Right lobe of liver (tissue), 6 donors: ENCODE measurements around the gene ERICH3. TPM values are rescaled to one million over a fixed set of nuclear protein-coding genes. Genes with fewer than 3 reads are reported as not detected.

ENCODE experiments used
- ATAC-seq, 4 donors: fragments of 200-7000 bp; cut with Tn5 transposase; one replicate each; pipeline ENCODE4 v1.9.1; 2020; ENCODE audit warnings: mild to moderate bottlenecking in 4 of 4, moderate library complexity in 4 of 4
- DNase-seq, 3 donors: peaks; one replicate each; pipeline ENCODE4 v3.0.0-alpha.2; 2020
- H3K27ac ChIP-seq, 3 donors: fragments of 200-600 bp; one replicate each; pipeline ENCODE4 v1.8.0; 2022
- H3K27me3 ChIP-seq, 2 donors: fragments of 200-600 bp; one replicate each; pipeline ENCODE4 v1.8.0; 2022
- H3K36me3 ChIP-seq, 4 donors: fragments of 200-600 bp; sonication (generic) in 1 of 4; one replicate each; pipeline versions ENCODE4 v1.5.1 to v1.8.0; 2017 to 2022; ENCODE audit warnings: control low read depth in 1 of 4
- H3K4me1 ChIP-seq, 4 donors: fragments of 200-600 bp; sonication (generic) in 1 of 4; one replicate each; pipeline versions ENCODE4 v1.5.1 to v1.8.0; 2017 to 2022; ENCODE audit warnings: control low read depth in 1 of 4
- H3K4me3 ChIP-seq, 3 donors: fragments of 200-600 bp; one replicate each; pipeline ENCODE4 v1.8.0; 2022
- H3K9me3 ChIP-seq, 4 donors: fragments of 200-600 bp; sonication (generic) in 1 of 4; one replicate each; pipeline versions ENCODE4 v1.5.1 to v1.8.0; 2017 to 2022; ENCODE audit warnings: control low read depth in 1 of 4
- POLR2A ChIP-seq: fragments of 450-650 bp; IDR thresholded peaks from one replicate; pipeline ENCODE4 v1.6.1; 2017; ENCODE audit warnings: antibody characterized with exemption, mild to moderate bottlenecking
- WGBS: methylation state at CpG from one replicate; pipeline ENCODE4 v1.1.6; 2018; ENCODE audit warnings: low coverage, low lambda C conversion rate; ENCODE audit not compliant: insufficient coverage; ENCODE audit errors: missing lambda C conversion rate; 5-methylcytosine and 5-hydroxymethylcytosine counted together
- intact Hi-C, 2 donors: fragments of 100-400 bp; cut with DNase I; formaldehyde crosslinking; loops; one replicate each; pipeline versions ENCODE4 v1.11.2 to v1.14.1; 2022
- total RNA-seq, 6 experiments: library from RNA; depleted of rRNA in 2 of 6; stranded (reverse); fragments of >200 nt in 2 of 6; fragmentation: NEBNext Ultra II Directional in 3 of 6; extraction: Animal tissue kit (Norgen Biotek cat#: 25700) in 3 of 6; gene quantifications; one replicate each; pipeline versions ENCODE4 v1.1.0 to v1.2.4, GENCODE V29; 2016 to 2023
- TF ChIP-seq, protein P1 (sequence below), 4 donors: fragments of 200-600 bp in 3 of 4; fragments of 450-650 bp in 1 of 4; IDR thresholded peaks; one replicate each; pipeline versions ENCODE4 v1.5.1 to v1.8.0; 2016 to 2022; ENCODE audit warnings: antibody characterized with exemption in 4 of 4, mild to moderate bottlenecking in 2 of 4
- donor health status: DM: no; HTN: yes; CAD: no.
- donor health status: DM: no; HTN: no; CAD: no.
- donor health status: DM: no; HTN: no; CAD: no.
- donor health status: DM: no; HTN: yes; CAD: no.
- donor health status: DM: no; HTN: yes; CAD: no.

The ERICH3 gene
- total RNA-seq, 6 experiments from 2014 or later: 0.06 to 0.51 (median 0.14) TPM; not detected in 2

DNA sequence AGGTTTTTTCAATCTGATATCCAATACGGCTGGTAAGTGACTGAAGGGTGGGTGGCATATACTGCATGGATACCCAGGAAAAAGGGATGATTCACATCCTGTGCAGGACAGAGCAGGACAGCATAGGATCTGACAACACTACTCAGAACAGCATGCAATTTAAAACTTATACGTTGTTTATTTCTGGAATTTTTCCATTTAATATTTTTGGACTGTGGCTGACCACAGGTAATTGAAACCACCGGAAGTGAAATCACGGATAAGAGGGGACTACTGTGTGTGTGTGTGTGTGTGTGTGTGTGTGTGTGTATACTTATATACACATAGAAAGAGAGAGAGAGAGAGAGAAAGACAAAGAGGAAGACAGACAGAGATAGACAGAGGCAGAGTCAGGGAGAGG, 23.0 kb downstream of the ERICH3 start:
- H3K27ac ChIP-seq: no peak overlapping the region

DNA sequence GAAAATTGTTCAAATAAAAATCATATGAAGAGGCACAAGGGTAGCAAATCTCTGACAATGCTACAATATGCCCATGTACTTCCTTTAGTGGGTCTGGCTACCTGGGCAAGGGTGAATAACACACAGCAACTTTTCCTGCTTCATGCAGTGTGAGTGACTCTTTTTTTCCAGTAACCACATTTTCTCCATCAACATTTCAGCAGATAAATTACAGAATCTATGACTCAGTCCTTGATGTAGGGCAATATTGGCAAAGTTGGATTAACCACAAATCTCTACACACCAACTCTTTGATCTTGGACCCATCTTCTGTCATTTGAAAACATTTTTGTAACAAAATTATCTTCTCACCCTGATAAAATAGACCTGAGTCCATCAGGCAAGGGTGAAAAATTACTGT, 31.7 kb downstream of the ERICH3 start:
- intact Hi-C loops: no loop called here
- DNase-seq (no peak), ATAC-seq (no peak)
- Histone ChIP-seq H3K27me3 (no peaks in the 10 kb centered on the region), H3K4me1 (no peaks in the 10 kb centered on the region), H3K27ac (no peak overlapping the region), H3K9me3 (no peaks in the 10 kb centered on the region), H3K4me3 (no peak overlapping the region), H3K36me3 (no peaks in the 10 kb centered on the region)
- no peak for TF ChIP-seq POLR2A
- TF ChIP-seq, protein P1, sequence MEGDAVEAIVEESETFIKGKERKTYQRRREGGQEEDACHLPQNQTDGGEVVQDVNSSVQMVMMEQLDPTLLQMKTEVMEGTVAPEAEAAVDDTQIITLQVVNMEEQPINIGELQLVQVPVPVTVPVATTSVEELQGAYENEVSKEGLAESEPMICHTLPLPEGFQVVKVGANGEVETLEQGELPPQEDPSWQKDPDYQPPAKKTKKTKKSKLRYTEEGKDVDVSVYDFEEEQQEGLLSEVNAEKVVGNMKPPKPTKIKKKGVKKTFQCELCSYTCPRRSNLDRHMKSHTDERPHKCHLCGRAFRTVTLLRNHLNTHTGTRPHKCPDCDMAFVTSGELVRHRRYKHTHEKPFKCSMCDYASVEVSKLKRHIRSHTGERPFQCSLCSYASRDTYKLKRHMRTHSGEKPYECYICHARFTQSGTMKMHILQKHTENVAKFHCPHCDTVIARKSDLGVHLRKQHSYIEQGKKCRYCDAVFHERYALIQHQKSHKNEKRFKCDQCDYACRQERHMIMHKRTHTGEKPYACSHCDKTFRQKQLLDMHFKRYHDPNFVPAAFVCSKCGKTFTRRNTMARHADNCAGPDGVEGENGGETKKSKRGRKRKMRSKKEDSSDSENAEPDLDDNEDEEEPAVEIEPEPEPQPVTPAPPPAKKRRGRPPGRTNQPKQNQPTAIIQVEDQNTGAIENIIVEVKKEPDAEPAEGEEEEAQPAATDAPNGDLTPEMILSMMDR (IDR thresholded peaks at IDR 0.05): no peak

More for the DNA sequence above, 23.0 kb downstream of the ERICH3 start:
- Histone ChIP-seq H3K9me3 (no peaks in the 10 kb centered on the region), H3K4me1 (no peaks in the 10 kb centered on the region), H3K27me3 (no peaks in the 10 kb centered on the region), H3K4me3 (no peak overlapping the region), H3K36me3 (no peaks in the 10 kb centered on the region)
- no peak for TF ChIP-seq POLR2A
- TF ChIP-seq, protein P1 (IDR thresholded peaks at IDR 0.05): no peak
- ATAC-seq (no peak), DNase-seq (no peak)
- WGBS: 65% methylated on average over 4 of the region's 4 CpGs
- intact Hi-C loops: no loop called here

DNA sequence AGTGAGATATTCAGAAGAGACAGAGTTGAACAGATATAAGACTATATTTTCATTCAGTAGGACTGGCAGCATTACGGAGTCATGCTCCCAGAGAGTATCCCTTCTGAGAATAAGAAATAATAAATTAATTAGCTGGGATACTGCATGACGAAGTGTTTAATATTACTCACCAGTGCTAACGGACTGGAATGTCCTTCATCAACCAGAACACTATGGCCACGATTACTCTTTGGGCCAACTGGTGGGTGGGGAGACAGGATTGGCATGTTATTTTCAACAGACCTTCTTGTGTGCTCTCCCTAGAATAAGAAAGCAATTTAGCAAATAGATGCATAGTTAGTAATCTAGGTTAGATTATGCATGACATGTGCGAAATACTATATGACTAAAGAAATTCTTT, 32.4 kb downstream of the ERICH3 start:
- DNase-seq (no peak), ATAC-seq (no peak)
- no peaks in the 10 kb centered on the region for H3K4me1 ChIP-seq
- no peaks in the 10 kb centered on the region for H3K27me3 ChIP-seq
- H3K36me3 ChIP-seq: no peaks in the 10 kb centered on the region
- TF ChIP-seq POLR2A: no peak
- TF ChIP-seq, protein P1 (IDR thresholded peaks at IDR 0.05): no peak
- WGBS: 82% methylated on average over 4 of the region's 5 CpGs
- no peak overlapping the region for H3K4me3 ChIP-seq
- H3K9me3 ChIP-seq: no peaks in the 10 kb centered on the region
- H3K27ac ChIP-seq: no peak overlapping the region
- intact Hi-C loops: no loop called here

DNA sequence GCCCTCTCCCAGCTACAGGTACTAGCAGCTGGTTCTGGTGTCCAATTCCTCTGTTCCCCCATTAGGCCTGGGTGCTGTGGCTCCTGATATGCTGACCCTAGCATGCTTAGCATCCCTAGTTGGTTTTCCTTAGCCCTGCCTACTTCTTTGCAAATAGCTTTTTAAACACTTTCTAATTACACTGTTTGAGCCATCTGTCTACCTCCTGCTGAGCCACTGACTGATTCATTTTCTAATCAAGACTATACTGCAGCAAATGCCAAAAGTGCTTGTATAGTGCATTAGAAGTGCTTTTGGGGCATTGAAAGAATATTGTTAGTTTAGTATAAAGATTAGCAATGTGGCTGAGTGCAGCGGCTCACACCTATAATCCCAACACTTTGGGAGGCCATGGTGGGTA, 36.3 kb downstream of the ERICH3 start:
- intact Hi-C loops: no loop called here
- DNase-seq: no peak
- Histone ChIP-seq H3K27ac (no peak overlapping the region), H3K9me3 (no peaks in the 10 kb centered on the region), H3K36me3 (no peaks in the 10 kb centered on the region), H3K4me3 (no peak overlapping the region), H3K27me3 (no peaks in the 10 kb centered on the region), H3K4me1 (no peaks in the 10 kb centered on the region)
- 100% methylated on average over 1 of the region's 1 CpG for WGBS
- ATAC-seq: no peak
- TF ChIP-seq, protein P1 (IDR thresholded peaks at IDR 0.05): no peak
- TF ChIP-seq POLR2A: no peak

DNA sequence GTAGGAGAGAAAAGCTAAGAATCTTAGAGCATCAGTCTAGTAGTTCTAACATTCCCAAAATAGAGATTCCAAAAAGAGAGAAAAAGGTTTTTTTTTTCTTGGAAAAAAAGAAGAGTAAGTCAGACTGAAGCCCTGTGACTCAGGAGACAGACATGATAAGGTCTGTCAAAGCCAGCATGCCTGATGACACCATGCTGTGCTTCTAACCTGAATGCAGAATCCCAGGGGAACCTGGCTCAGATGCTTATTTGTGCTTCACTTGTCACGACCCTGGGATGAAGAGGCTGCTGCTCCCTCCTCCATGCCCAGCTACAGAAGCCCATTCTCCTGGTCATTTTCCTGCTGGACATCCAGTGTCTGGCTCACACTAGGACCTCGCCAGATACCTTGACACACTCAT, 44.3 kb downstream of the ERICH3 start:
- no CpG with 5 or more reads among the region's 2 CpGs for WGBS

More for the DNA sequence above, 44.3 kb downstream of the ERICH3 start:
- no peak overlapping the region for H3K27ac ChIP-seq
- H3K36me3 ChIP-seq: no peaks in the 10 kb centered on the region
- no peak for DNase-seq
- TF ChIP-seq POLR2A: no peak
- TF ChIP-seq, protein P1 (IDR thresholded peaks at IDR 0.05): no peak
- no peaks in the 10 kb centered on the region for H3K4me1 ChIP-seq
- intact Hi-C loops: no loop called here
- H3K9me3 ChIP-seq: no peaks in the 10 kb centered on the region
- H3K27me3 ChIP-seq: no peaks in the 10 kb centered on the region
- H3K4me3 ChIP-seq: no peak overlapping the region
- no peak for ATAC-seq
